Transverse colon (tissue), 3 donors: ENCODE measurements around the gene WWP2.

Experiments
- CTCF ChIP-seq, 5 experiments: fragments of 200-600 bp in 3 of 5; fragments of 450-650 bp in 2 of 5; sonication (generic) in 3 of 5; IDR thresholded peaks; 1 replicate in 2 of 5; 2 replicates in 3 of 5; pipeline ENCODE4 v1.5.1; 2016 to 2017; ENCODE audit warnings: antibody characterized with exemption in 5 of 5, inconsistent platforms in 3 of 5, mild to moderate bottlenecking in 2 of 5, moderate library complexity in 1 of 5
- EP300 ChIP-seq: sonication (generic); formaldehyde crosslinking; IDR thresholded peaks from one replicate; pipeline ENCODE4 v1.6.1; 2017; ENCODE audit warnings: antibody characterized with exemption, low read depth

- TF ChIP-seq CTCF (IDR thresholded peaks at IDR 0.05): no peak
- TF ChIP-seq EP300: no peak
These were observed 78.8 kb downstream of the WWP2 start for GRCh38 chr16:69840975-69841374.
